Upper lobe of left lung (tissue), 4 donors: ENCODE data around the gene CASD1.
A peak's percentile ranks its signal among the peaks of the same experiment; 100 is the strongest.

ENCODE experiments used
- POLR2A ChIP-seq, 4 donors: fragments of 450-650 bp; IDR thresholded peaks; one replicate each; pipeline ENCODE4 v1.5.1; 2016 to 2017; ENCODE audit warnings: antibody characterized with exemption in 4 of 4, mild to moderate bottlenecking in 2 of 4
- POLR2AphosphoS5 ChIP-seq, 2 donors: sonication (generic); formaldehyde crosslinking; IDR thresholded peaks; one replicate each; pipeline ENCODE4 v1.5.1; 2017; ENCODE audit warnings: antibody characterized with exemption in 2 of 2
- TF ChIP-seq, protein P1 (sequence below), 6 experiments: fragments of 450-650 bp in 4 of 6; fragments of 200-600 bp in 2 of 6; sonication (generic) in 2 of 6; IDR thresholded peaks; one replicate each; pipeline ENCODE4 v1.5.1; 2016 to 2019; ENCODE audit warnings: antibody characterized with exemption in 6 of 6

GRCh38 chr7:94509264-94509886 is at the start of gene CASD1:
- TF ChIP-seq, protein P1, sequence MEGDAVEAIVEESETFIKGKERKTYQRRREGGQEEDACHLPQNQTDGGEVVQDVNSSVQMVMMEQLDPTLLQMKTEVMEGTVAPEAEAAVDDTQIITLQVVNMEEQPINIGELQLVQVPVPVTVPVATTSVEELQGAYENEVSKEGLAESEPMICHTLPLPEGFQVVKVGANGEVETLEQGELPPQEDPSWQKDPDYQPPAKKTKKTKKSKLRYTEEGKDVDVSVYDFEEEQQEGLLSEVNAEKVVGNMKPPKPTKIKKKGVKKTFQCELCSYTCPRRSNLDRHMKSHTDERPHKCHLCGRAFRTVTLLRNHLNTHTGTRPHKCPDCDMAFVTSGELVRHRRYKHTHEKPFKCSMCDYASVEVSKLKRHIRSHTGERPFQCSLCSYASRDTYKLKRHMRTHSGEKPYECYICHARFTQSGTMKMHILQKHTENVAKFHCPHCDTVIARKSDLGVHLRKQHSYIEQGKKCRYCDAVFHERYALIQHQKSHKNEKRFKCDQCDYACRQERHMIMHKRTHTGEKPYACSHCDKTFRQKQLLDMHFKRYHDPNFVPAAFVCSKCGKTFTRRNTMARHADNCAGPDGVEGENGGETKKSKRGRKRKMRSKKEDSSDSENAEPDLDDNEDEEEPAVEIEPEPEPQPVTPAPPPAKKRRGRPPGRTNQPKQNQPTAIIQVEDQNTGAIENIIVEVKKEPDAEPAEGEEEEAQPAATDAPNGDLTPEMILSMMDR (IDR thresholded peaks at IDR 0.05): no peak
- TF ChIP-seq POLR2A (IDR thresholded peaks at IDR 0.05) (peak in 1 of 4 donors; percentile 31), POLR2AphosphoS5 (IDR thresholded peaks at IDR 0.05) (no peak)
